GM12878 (cell line): ENCODE measurements around the gene RHOB. TPM values are rescaled to one million over a fixed set of nuclear protein-coding genes. Genes with fewer than 3 reads are reported as not detected.

ENCODE experiments used
- CREM ChIP-seq: IDR thresholded peaks from 2 replicates; pipeline ENCODE4 v1.6.1; 2014; ENCODE audit warnings: antibody characterized with exemption, low read depth
- E2F8 ChIP-seq: fragments of 450-650 bp; IDR thresholded peaks from 2 replicates; pipeline ENCODE4 v1.6.1; 2018; ENCODE audit warnings: mild to moderate bottlenecking, low read depth, moderate library complexity; ENCODE audit not compliant: partially characterized antibody
- FOS ChIP-seq: IDR thresholded peaks from 3 replicates; pipeline ENCODE4 v1.6.1; 2011; ENCODE audit warnings: borderline replicate concordance; ENCODE audit not compliant: insufficient read length; ENCODE audit errors: extremely low read depth
- MAX ChIP-seq: IDR thresholded peaks from 2 replicates; pipeline ENCODE4 v1.6.1; 2012; ENCODE audit warnings: low read depth, low read length, improper control_type of control experiment
- NR2C2 ChIP-seq: IDR thresholded peaks from 2 replicates; pipeline ENCODE4 v1.6.1; 2011; ENCODE audit warnings: borderline replicate concordance, low read depth; ENCODE audit not compliant: control insufficient read depth, insufficient read length
- PRDM15 ChIP-seq: fragments of 450-650 bp; formaldehyde crosslinking; IDR thresholded peaks from 2 replicates; pipeline ENCODE4 v1.4.0; 2020; ENCODE audit warnings: mild to moderate bottlenecking, moderate library complexity
- YY1 ChIP-seq: IDR thresholded peaks from 2 replicates; pipeline ENCODE4 v1.6.1; 2011; ENCODE audit warnings: low read depth, mild to moderate bottlenecking, low read length
- ZBTB11 ChIP-seq: fragments of 450-650 bp; formaldehyde crosslinking; IDR thresholded peaks from 2 replicates; pipeline ENCODE4 v1.5.0; 2022; ENCODE audit warnings: mild to moderate bottlenecking, missing genetic modification characterization
- polyA plus RNA-seq, 11 experiments: library from polyadenylated mRNA; depleted of rRNA in 4 of 11; unstranded in 6 of 11; stranded (reverse) in 5 of 11; fragments of >200 nt; fragmentation: Nextera tagmentation in 4 of 11; fragmentation: Illumina TruSeq in 1 of 11; extraction: Ambion mirVana in 4 of 11; extraction: Trizol in 1 of 11; gene quantifications; 1 replicate in 1 of 11; 2 replicates in 10 of 11; pipeline versions ENCODE4 v1.2.1 to v1.2.3, GENCODE V29; 2011 to 2016; ENCODE audit warnings: inconsistent platforms in 2 of 11, missing spikeins in 2 of 11, low read depth in 1 of 11
- total RNA-seq, 4 experiments: library from RNA; depleted of rRNA in 3 of 4; stranded (reverse); fragments of >200 nt in 3 of 4; fragmentation: Illumina TruSeq in 1 of 4; extraction: Trizol in 1 of 4; gene quantifications; 2 replicates each; pipeline versions ENCODE4 v1.2.1 to v1.2.3, GENCODE V29; 2013 to 2021

The RHOB gene
- total and polyA plus RNA-seq, 10 of the 15 experiments (the other 5 are each of a cell fraction or from before 2014, with no cell fraction given), result 0.03 to 4.5 (median 1.2) TPM

GRCh38 chr2:20440001-20440560, 6.8 kb upstream of the RHOB start (continued):
- no peak for TF ChIP-seq PRDM15 (CRISPR knock-in tag)
- no peak for TF ChIP-seq NR2C2
- no peak for TF ChIP-seq CREM
- TF ChIP-seq MAX, result no peak
- TF ChIP-seq E2F8, result no peak
- no peak for TF ChIP-seq ZBTB11 (CRISPR knock-in tag)
- no peak for TF ChIP-seq YY1
- no peak for TF ChIP-seq FOS
